HFFc6 (cell line): Measurements from ENCODE around the gene ORC5. TPM values are rescaled to one million over a fixed set of nuclear protein-coding genes. Genes with fewer than 3 reads are reported as not detected.
A peak's percentile ranks its signal among the peaks of the same experiment; 100 is the strongest.

Experiments used
- DNase-seq: peaks from one replicate; pipeline ENCODE4 v3.0.0-alpha.2; 2018
- H3K27ac Mint-ChIP-seq: 2 replicates; pipeline ENCODE4 v1.8.0; 2020; ENCODE audit warnings: mild to moderate bottlenecking, mixed read lengths
- H3K27me3 Mint-ChIP-seq: 2 replicates; pipeline ENCODE4 v1.8.0; 2021; ENCODE audit warnings: mild to moderate bottlenecking, moderate library complexity, mixed read lengths; ENCODE audit not compliant: insufficient read depth
- H3K36me3 Mint-ChIP-seq: 2 replicates; pipeline ENCODE4 v1.8.0; 2021; ENCODE audit warnings: low read depth, mixed read lengths
- H3K4me1 Mint-ChIP-seq: 2 replicates; pipeline ENCODE4 v1.8.0; 2020; ENCODE audit warnings: low read depth, mixed read lengths
- H3K4me3 Mint-ChIP-seq: 2 replicates; pipeline ENCODE4 v1.8.0; 2020; ENCODE audit warnings: mild to moderate bottlenecking, moderate library complexity, mixed read lengths
- H3K9me3 Mint-ChIP-seq: 2 replicates; pipeline ENCODE4 v1.8.0; 2020; ENCODE audit warnings: mild to moderate bottlenecking, mixed read lengths
- CTCF ChIP-seq: fragments of 200-600 bp; sonication (generic); IDR thresholded peaks from 2 replicates; pipeline ENCODE4 v1.5.0; 2021; ENCODE audit warnings: antibody characterized with exemption, mild to moderate bottlenecking
- total RNA-seq, 6 experiments: library from RNA; stranded (reverse); fragmentation: NEBNext Ultra II Directional; extraction: Animal tissue kit (Norgen Biotek cat#: 25700); gene quantifications; 2 replicates in 1 of 6; 3 replicates in 5 of 6; pipeline ENCODE4 v1.2.3, GENCODE V29; 2021

The ORC5 gene
- total RNA-seq, 6 experiments from 2014 or later: 16.7 to 20.7 (median 17.6) TPM

GRCh38 chr7:104175361-104175984 is 32.3 kb downstream of the ORC5 start:
- Mint-ChIP-seq H3K36me3 (peaks cover 41% of the 10 kb centered on the region), H3K4me1 (no peaks in the 10 kb centered on the region), H3K27ac (no peak overlapping the region), H3K27me3 (peaks cover 2% of the 10 kb centered on the region; the same call in 1 of the 2 replicates), H3K9me3 (peaks cover 22% of the 10 kb centered on the region), H3K4me3 (no peak overlapping the region)
- no peak for DNase-seq
- no peak for TF ChIP-seq CTCF

GRCh38 chr7:104174798-104175197 is 33.0 kb downstream of the ORC5 start:
- TF ChIP-seq CTCF: no peak
- Mint-ChIP-seq H3K4me1 (no peaks in the 10 kb centered on the region), H3K9me3 (peaks cover 18% of the 10 kb centered on the region), H3K36me3 (peaks cover 35% of the 10 kb centered on the region), H3K4me3 (no peak overlapping the region), H3K27ac (no peak overlapping the region), H3K27me3 (peaks cover 2% of the 10 kb centered on the region; the same call in 1 of the 2 replicates)
- DNase-seq: no peak

GRCh38 chr7:104162081-104162480 is 45.7 kb downstream of the ORC5 start:
- no peak overlapping the region for H3K4me3 Mint-ChIP-seq
- H3K9me3 Mint-ChIP-seq: no peaks in the 10 kb centered on the region

GRCh38 chr7:104161244-104161643 is 46.6 kb downstream of the ORC5 start:
- no peak overlapping the region for H3K27ac Mint-ChIP-seq
- no peak for TF ChIP-seq CTCF
- H3K9me3 Mint-ChIP-seq: no peaks in the 10 kb centered on the region
- no peak overlapping the region for H3K4me3 Mint-ChIP-seq
- H3K27me3 Mint-ChIP-seq: no peaks in the 10 kb centered on the region
- no peak for DNase-seq
- no peaks in the 10 kb centered on the region for H3K36me3 Mint-ChIP-seq
- no peaks in the 10 kb centered on the region for H3K4me1 Mint-ChIP-seq

More at GRCh38 chr7:104162081-104162480, 45.7 kb downstream of the ORC5 start:
- H3K4me1 Mint-ChIP-seq: no peaks in the 10 kb centered on the region
- no peak overlapping the region for H3K27ac Mint-ChIP-seq
- H3K27me3 Mint-ChIP-seq: no peaks in the 10 kb centered on the region
- no peak for TF ChIP-seq CTCF
- DNase-seq: no peak
- H3K36me3 Mint-ChIP-seq: no peaks in the 10 kb centered on the region

- H3K36me3 Mint-ChIP-seq: no peaks in the 10 kb centered on the region
- TF ChIP-seq CTCF: peak; percentile 84
- H3K27ac Mint-ChIP-seq: no peak overlapping the region
- peak; percentile 16 for DNase-seq
- H3K4me3 Mint-ChIP-seq: no peak overlapping the region
- H3K9me3 Mint-ChIP-seq: no peaks in the 10 kb centered on the region
- 0 out of 2 replicates have a peak, but pooled peaks cover 4% of the 10 kb centered on the region for H3K4me1 Mint-ChIP-seq
- no peaks in the 10 kb centered on the region for H3K27me3 Mint-ChIP-seq
Observed at GRCh38 chr7:104160375-104160774, 47.4 kb downstream of the ORC5 start.
